Measurements from ENCODE around the gene CACNA1D.

CACNA1D gene

GRCh38 chr3:53695324-53695690, 200.9 kb downstream of the CACNA1D start:
- DNase-seq: no peak

DNA sequence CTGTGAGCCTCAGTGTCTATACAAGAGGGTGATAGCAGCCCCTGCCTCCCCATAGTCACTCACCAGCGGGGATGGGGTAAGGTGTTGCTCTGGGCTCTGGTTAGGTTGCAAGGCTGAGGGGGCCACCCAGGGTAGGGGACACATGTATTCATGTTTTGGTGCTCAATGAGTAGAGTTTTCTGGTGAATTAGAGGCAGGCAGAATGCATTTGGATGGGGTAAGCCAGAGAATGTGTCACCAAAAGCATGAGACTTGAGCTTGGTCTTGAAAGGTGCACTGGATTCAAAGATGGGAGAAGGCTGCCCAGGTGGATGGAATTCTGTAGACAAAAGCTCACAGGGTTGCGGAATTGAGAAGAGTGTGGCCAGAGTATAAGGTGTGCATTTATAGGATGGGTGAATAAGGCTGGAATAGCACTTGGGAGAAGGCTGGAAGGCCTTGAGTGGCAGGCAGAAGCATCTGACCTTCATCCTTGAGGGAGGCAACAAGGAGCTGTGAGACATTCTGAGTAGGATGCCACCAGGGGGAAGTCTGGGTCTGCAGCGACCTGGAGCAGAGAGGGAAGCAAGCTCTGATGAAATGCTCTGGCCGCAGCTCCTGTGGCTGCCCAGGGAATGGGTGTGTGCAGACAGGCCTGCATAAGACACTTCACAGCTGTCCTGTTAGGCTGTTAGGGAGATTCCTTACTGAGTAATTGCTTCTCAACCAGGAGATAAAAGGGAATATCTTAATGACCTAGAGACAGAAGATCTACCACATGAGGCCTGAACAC, 202.2 kb downstream of the CACNA1D start:
- DNase-seq: no peak

- DNase-seq: no peak
Observed at GRCh38 chr3:53700441-53700840, 206.0 kb downstream of the CACNA1D start.

DNA sequence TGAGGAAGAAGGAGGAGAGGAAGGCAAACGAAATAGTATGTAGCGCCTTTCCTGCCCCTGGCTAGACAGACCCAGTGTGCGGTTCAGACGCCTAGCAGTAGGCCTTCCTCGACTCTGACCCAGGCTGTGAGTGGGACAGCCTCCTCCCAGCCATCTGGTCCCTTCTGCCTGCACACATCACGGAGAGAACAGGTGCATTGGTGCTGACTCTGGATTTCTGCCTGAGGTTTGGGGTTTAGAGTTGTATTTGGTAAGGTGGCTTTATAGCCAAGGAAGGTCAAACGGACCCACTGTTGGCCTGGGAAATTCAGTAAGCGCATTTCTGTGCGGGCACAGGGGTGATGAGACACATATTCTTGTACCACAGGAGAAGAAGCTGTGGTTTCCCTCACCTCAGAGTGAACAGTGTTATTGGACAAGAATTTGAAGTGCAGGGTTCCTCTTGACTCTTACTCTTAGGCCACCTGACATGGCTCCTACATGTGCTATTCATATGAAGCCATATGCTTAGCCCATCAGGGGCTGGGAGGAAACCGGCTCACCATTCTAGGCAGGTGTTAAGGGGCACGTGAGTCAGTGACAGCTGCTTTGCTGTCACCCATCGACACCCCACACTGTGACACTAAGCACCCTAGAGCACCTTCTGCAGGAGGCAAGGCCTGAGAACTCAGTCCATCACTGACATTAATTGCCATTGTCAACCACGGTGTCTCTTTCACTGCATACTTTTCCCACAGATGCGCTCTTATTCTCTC, 208.5 kb downstream of the CACNA1D start:
- no peak for DNase-seq

GRCh38 chr3:53703630-53704362, 209.4 kb downstream of the CACNA1D start:
- no peak for DNase-seq

- DNase-seq: no peak
Observed at GRCh38 chr3:53704363-53704725, 209.9 kb downstream of the CACNA1D start.

GRCh38 chr3:53705024-53705745, 210.8 kb downstream of the CACNA1D start:
- no peak for DNase-seq

DNA sequence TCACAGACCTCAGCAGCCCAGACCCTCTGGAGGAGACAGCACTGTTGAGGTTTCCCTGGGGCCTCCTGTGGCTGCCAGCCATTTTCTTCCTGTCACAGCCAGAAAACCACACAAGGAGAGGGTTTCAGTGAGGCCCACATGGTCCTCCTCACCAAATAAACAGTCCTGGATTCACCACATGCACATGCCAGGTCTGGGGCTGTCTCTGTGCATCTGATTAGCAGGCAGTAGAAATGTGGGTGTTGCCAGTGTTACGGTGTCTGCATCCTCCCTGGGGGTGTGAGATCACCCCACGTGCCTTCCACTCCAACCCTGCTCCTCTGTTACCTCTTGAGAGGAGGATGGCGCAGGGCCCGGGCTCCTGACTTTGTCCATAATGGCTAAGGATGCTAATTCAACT, 211.4 kb downstream of the CACNA1D start:
- no peak for DNase-seq

- DNase-seq: no peak
Observed at GRCh38 chr3:53707222-53707621, 212.8 kb downstream of the CACNA1D start.

DNA sequence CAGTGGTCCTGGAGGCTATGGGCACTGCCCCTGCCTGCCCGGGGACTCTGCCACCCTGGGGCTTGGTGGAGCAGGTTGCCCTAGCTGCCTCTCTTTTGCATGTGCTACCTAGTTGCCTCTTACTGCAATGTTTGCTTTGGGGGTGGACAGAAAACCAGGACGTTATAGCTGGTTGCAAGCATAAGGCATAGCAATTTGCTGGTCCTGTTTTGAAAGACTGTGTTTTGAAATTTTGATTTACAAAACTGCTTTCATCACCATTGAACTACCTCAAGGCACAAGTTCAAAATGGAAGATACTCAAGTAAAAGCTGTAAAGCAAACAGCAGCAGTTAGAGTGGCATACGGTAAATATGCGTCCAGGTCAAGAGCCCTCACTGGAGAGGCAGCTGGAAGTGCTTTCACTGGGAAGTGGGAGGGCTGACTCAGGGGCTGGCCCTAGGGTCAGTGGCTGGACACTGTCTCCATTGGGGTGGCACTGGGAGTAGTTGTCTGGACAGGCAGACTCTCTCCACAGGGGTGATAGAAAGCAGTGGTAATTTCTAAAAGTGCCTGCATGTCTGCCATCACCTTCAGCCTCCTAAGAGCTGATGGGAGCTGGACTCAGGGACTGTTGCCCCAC, 213.7 kb downstream of the CACNA1D start:
- DNase-seq: no peak

- no peak for DNase-seq
Observed at GRCh38 chr3:53709256-53709655, 214.8 kb downstream of the CACNA1D start.

- peak; percentile 43 to 48 for DNase-seq
Observed at GRCh38 chr3:53709860-53710674, 215.7 kb downstream of the CACNA1D start.

DNA sequence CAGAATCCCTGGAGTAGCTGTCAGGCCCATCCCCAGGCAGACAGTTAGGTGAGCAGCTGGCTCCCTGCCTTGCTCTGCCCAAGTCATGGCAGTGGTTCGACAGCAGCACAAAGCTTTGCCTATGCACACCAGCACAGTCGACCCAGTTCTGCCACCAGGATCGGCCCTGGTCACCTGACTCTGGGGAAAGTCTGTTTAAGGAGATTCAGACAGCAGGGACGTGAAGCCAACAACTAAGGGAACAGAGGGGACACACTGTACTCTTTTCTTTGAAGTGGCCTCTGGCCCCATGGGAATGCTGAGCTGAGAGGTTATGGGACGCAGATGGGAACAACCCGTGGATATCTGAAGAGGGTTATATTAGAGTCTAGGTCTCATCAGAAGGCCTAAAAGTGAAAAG, 217.0 kb downstream of the CACNA1D start:
- no peak for DNase-seq

- no peak for DNase-seq
Observed at GRCh38 chr3:53712817-53713388, 218.5 kb downstream of the CACNA1D start.

DNA sequence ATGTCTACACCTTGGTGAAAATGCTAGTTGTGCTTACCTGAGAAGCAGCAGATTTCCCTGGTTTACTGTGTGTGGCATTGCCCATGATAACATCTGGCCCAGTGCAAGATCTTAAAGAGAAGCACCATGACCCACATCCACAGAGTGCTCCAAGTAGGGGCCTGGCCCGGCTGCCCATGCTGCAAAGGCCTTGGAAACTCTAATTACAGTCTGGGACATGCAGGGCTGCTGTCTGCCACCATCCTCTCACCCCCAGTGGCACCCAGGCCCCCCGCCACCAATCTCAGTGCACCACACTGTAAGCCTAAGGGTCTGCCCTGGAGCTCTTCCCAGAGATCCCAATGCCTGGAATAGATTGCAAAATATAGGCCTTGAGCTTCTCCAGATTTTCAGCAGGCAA, 219.2 kb downstream of the CACNA1D start:
- DNase-seq: no peak

DNA sequence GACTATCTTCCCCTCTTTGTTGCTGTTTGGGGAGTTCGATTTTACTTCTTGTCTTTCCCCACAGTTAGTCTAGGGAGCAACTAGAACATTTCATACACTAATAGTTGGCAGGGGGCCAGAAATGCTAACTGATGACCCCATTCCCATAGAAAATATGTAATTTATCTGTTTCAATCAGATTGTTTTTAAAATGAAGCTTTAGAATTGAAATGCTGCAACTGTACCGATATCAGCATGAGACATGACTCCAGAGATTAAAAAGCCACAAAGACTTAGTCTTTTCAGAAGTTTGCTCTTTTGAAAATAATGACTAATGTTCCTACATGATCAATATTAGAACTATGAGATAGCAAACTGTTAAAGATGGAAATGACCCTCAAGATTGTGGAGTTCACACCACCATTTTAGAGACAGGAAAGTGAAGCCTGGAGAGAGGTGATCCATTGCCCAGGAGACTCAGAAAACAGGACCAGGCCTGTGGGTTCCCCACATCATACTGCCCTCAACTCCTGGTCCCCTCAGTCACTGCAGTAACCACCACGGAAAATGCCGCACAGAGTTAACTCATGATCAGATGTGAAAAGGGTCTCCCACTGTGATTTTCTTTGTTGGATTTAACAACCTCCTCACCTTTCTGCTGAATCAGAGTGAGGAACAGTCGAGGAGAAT, 221.5 kb downstream of the CACNA1D start:
- no peak for DNase-seq

DNA sequence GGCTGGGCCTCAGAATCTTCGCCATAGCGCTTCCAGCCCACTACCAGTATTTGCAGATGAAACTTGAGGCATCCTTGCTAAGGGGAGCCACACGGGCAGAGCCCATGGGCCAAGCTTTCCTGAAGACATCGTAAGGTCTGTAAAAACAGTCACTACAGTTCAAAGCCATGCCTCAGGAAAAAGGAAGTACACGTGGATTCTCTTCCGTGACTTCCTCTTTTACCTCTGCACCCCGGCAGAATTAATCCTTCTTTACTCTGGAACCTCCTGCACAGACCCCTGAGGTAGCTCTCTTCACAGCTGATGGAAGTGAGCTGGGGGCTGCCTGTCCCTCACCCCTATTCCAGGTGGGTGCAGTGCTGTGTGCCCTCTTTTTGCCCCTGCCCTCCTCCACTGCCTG, 222.6 kb downstream of the CACNA1D start:
- DNase-seq: no peak

- no peak for DNase-seq
Observed at GRCh38 chr3:53718462-53718861, 224.1 kb downstream of the CACNA1D start.

- no peak for DNase-seq
Observed at GRCh38 chr3:53719796-53720195, 225.4 kb downstream of the CACNA1D start.

DNA sequence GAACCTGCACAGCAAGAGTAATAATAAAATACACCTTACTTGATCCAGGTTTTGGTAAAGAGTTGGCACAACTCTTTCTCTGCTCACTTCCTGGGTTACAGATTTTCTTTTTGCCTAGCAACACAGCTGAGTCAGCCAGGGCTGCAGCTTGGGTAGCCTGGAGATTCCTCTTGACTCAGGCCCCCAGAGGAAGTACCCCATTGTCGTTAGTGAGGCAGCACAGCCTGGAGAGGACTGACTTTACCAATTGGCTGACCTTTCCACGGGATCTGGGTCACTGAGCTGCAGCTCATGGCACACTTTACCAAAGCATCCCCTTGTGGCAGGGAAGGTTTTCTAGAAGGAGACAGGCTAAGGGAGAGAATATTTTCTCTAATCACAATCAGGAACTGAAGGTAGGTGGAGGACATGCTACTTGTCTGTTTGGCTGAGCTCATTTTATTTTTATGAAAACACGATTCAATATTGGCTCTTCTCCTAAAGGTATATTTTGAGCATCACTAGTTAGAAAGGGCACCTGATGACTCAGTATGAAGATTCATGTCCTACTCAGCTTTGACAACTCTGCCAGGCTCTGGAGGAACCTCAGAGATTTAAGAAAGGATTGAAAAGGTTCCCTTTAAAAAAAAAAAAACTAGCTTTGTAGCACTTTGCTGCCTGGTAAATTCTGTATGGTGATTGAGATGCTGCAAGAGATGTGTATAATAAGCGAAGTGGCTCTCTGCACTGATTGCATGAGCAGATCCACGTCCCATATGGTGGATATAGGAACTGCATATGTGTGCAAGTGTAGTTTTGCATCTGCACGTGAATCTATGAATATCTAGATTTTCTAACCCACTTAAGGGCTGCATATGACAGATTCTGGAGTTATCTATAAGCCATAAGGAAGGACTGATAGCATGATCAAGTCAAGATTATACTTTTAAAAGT, 227.0 kb downstream of the CACNA1D start:
- no peak for DNase-seq
